ENCODE results near the gene ISG15.

ISG15 gene

DNA sequence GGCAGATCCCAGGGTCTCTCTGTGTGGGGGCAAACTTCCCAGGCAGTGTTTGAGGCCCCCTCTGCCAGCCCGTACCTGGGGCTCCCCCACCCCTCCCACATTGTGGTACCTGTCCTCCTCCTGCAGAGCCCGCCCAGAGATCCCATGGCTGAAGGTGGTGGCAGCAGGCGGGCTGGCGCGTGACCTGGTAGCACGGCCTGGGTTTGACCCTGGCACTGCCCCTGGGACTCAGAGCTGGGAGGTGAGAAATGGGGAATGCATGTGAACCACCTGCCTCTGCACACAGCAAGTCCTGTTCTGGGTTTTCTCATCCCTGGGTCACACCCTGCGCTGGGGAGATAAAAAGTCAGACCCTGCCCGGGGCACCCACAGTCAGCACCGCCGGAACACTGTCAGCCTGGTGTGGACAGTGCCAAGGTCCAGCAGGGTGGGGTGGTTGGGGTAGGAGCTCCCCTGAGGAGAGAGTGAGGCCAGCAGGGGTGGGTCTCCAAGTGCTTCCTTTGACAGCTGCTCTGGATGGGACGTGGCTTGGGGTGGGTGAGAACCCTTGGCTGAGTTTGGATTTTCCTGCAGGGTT lies 18.4 kb downstream of the ISG15 start:
- Histone ChIP-seq H3K27ac (ENCODE audit: low read depth, low read length, poor library complexity, severe bottlenecking) (no peak overlapping the region), H3K4me3 (ENCODE audit: low read depth, low read length, poor library complexity, severe bottlenecking) (no peak overlapping the region), H3K27me3 (ENCODE audit: insufficient read depth, low read length) (peaks cover 17% of the 10 kb centered on the region), H3K9ac (ENCODE audit: low read length) (no peak overlapping the region), H3K79me2 (ENCODE audit: insufficient read depth, low read length) (no peaks in the 10 kb centered on the region), H3K36me3 (ENCODE audit: insufficient read depth, low read length) (no peaks in the 10 kb centered on the region), H3K4me2 (ENCODE audit: low read length) (no peak overlapping the region), H3K4me1 (ENCODE audit: insufficient read depth, low read length, severe bottlenecking) (peaks cover 6% of the 10 kb centered on the region), H3K9me3 (ENCODE audit: low read length) (no peaks in the 10 kb centered on the region), H4K20me1 (ENCODE audit: insufficient read depth, low read length) (no peaks in the 10 kb centered on the region), H3K9me2 (ENCODE audit: low read depth, low read length) (no peaks in the 10 kb centered on the region), H3F3A (ENCODE audit: insufficient read depth, low read length) (no peaks in the 10 kb centered on the region), H2AFZ (ENCODE audit: low read length) (no peak overlapping the region)
- TF ChIP-seq EZH2 (IDR thresholded peaks at IDR 0.05; ENCODE audit: borderline replicate concordance, low read length) (no peak), CTCF (IDR thresholded peaks at IDR 0.05; ENCODE audit: low read length) (no peak)

DNA sequence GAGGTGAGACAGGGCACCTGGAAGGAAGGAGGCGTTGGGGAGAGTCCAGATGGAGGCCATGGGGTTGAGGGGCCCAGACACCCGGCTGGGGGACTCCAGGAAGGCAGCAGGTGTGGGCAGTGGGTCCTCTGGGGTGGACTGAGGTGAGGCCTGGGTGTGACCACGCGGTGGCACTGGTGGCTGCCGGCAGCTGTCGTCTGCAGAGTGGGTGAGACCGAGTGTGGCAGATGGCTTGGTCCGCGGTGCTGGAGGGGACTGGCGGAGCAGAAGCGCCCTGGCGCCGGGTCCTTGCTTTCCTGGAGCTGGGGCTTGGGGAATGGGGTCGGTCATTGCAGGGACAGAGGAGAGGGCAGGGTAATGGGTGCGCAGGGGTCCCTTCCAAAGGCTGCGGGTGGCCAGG lies 19.1 kb downstream of the ISG15 start:
- Histone ChIP-seq H3K4me2 (ENCODE audit: low read length) (peak overlapping the region; percentile 76), H2AFZ (ENCODE audit: low read length) (no peak overlapping the region), H3K9ac (ENCODE audit: low read length) (no peak overlapping the region; the same call in 1 of the 2 replicates), H4K20me1 (ENCODE audit: insufficient read depth, low read length) (no peaks in the 10 kb centered on the region), H3K27ac (ENCODE audit: low read depth, low read length, poor library complexity, severe bottlenecking) (no peak overlapping the region), H3K79me2 (ENCODE audit: insufficient read depth, low read length) (no peaks in the 10 kb centered on the region), H3K4me3 (ENCODE audit: low read depth, low read length, poor library complexity, severe bottlenecking) (peak overlapping the region; percentile 56), H3K36me3 (ENCODE audit: insufficient read depth, low read length) (no peaks in the 10 kb centered on the region), H3K4me1 (ENCODE audit: insufficient read depth, low read length, severe bottlenecking) (peaks cover 6% of the 10 kb centered on the region), H3K27me3 (ENCODE audit: insufficient read depth, low read length) (peaks cover 17% of the 10 kb centered on the region), H3K9me3 (ENCODE audit: low read length) (no peaks in the 10 kb centered on the region), H3K9me2 (ENCODE audit: low read depth, low read length) (no peaks in the 10 kb centered on the region), H3F3A (ENCODE audit: insufficient read depth, low read length) (no peaks in the 10 kb centered on the region)
- TF ChIP-seq EZH2 (IDR thresholded peaks at IDR 0.05; ENCODE audit: borderline replicate concordance, low read length), result no peak

GRCh38 chr1:1033009-1033587 lies 19.8 kb downstream of the ISG15 start:
- no peak overlapping the region; the same call in 1 of the 2 replicates for H3K9ac ChIP-seq (ENCODE audit: low read length)
- no peaks in the 10 kb centered on the region for H4K20me1 ChIP-seq (ENCODE audit: insufficient read depth, low read length)
- H3K4me2 ChIP-seq (ENCODE audit: low read length), result peak overlapping the region; percentile 76
- peak overlapping the region; percentile 56 for H3K4me3 ChIP-seq (ENCODE audit: low read depth, low read length, poor library complexity, severe bottlenecking)
- no peaks in the 10 kb centered on the region for H3K79me2 ChIP-seq (ENCODE audit: insufficient read depth, low read length)
- H3F3A ChIP-seq (ENCODE audit: insufficient read depth, low read length), result no peaks in the 10 kb centered on the region
- H3K9me3 ChIP-seq (ENCODE audit: low read length), result no peaks in the 10 kb centered on the region
- peak; percentile 85 for TF ChIP-seq CTCF (IDR thresholded peaks at IDR 0.05; ENCODE audit: low read length)
- TF ChIP-seq EZH2 (IDR thresholded peaks at IDR 0.05; ENCODE audit: borderline replicate concordance, low read length), result no peak
- H3K27me3 ChIP-seq (ENCODE audit: insufficient read depth, low read length), result peaks cover 12% of the 10 kb centered on the region; the same call in 1 of the 2 replicates
- H3K36me3 ChIP-seq (ENCODE audit: insufficient read depth, low read length), result no peaks in the 10 kb centered on the region
- H3K9me2 ChIP-seq (ENCODE audit: low read depth, low read length), result no peaks in the 10 kb centered on the region
- H3K27ac ChIP-seq (ENCODE audit: low read depth, low read length, poor library complexity, severe bottlenecking), result no peak overlapping the region
- peaks cover 6% of the 10 kb centered on the region for H3K4me1 ChIP-seq (ENCODE audit: insufficient read depth, low read length, severe bottlenecking)
- no peak overlapping the region for H2AFZ ChIP-seq (ENCODE audit: low read length)
